Measurements from ENCODE around the gene ZFP36. TPM values are rescaled to one million over a fixed set of nuclear protein-coding genes. Genes with fewer than 3 reads are reported as not detected.
"Not testable (repeated sequence)": the region's sequence is repeated elsewhere in the genome, so short reads cannot be mapped to it uniquely, and the experiment has no call there.

ZFP36 gene
- total RNA-seq, 4 donors from 2014 or later, result 323 to 827 (median 509) TPM

- no peak for ATAC-seq (ENCODE audit: low FRiP score)
- no peak for TF ChIP-seq CTCF (IDR thresholded peaks at IDR 0.05)
- DNase-seq (ENCODE audit: low spot score), result no peak
These were observed 37.4 kb upstream of the ZFP36 start for GRCh38 chr19:39369200-39369599.

- TF ChIP-seq CTCF (IDR thresholded peaks at IDR 0.05), result no peak
- no peak for DNase-seq (ENCODE audit: low spot score)
- ATAC-seq (ENCODE audit: low FRiP score), result no peak
These were observed 35.9 kb upstream of the ZFP36 start for GRCh38 chr19:39370735-39371134.

GRCh38 chr19:39372047-39372802 lies 34.4 kb upstream of the ZFP36 start:
- peak; percentile 85 for ATAC-seq (ENCODE audit: low FRiP score)
- TF ChIP-seq CTCF (IDR thresholded peaks at IDR 0.05), result no peak
- no peak for DNase-seq (ENCODE audit: low spot score)

- DNase-seq (ENCODE audit: low spot score) (no peak), ATAC-seq (ENCODE audit: low FRiP score) (peak; percentile 8)
- TF ChIP-seq CTCF (IDR thresholded peaks at IDR 0.05), result no peak
These were observed 33.7 kb upstream of the ZFP36 start for GRCh38 chr19:39372941-39373340.

GRCh38 chr19:39375929-39376328 lies 30.7 kb upstream of the ZFP36 start:
- DNase-seq (ENCODE audit: low spot score) (no peak), ATAC-seq (ENCODE audit: low FRiP score) (no peak)
- no peak for TF ChIP-seq CTCF (IDR thresholded peaks at IDR 0.05)

GRCh38 chr19:39377373-39378362 lies 29.0 kb upstream of the ZFP36 start:
- TF ChIP-seq CTCF (IDR thresholded peaks at IDR 0.05), result no peak
- DNase-seq (ENCODE audit: low spot score) (no peak), ATAC-seq (ENCODE audit: low FRiP score) (no peak)

GRCh38 chr19:39379366-39379765 lies 27.3 kb upstream of the ZFP36 start:
- DNase-seq (ENCODE audit: low spot score); ATAC-seq (ENCODE audit: low FRiP score): not testable (repeated sequence)
